Stimulated activated CD8-positive, alpha-beta memory T cell treated with anti-CD3 and anti-CD28 coated beads, Interleukin-7, amount 100 ng/mL, for 24 hours (primary cell): Measurements from ENCODE around the gene CFAP53.
"Not testable (repeated sequence)": the region's sequence is repeated elsewhere in the genome, so short reads cannot be mapped to it uniquely, and the experiment has no call there.

Experiments used
- DNase-seq: peaks from one replicate; pipeline ENCODE4 v3.0.0-alpha.2; 2020; ENCODE audit warnings: low read depth

CFAP53 gene

DNA sequence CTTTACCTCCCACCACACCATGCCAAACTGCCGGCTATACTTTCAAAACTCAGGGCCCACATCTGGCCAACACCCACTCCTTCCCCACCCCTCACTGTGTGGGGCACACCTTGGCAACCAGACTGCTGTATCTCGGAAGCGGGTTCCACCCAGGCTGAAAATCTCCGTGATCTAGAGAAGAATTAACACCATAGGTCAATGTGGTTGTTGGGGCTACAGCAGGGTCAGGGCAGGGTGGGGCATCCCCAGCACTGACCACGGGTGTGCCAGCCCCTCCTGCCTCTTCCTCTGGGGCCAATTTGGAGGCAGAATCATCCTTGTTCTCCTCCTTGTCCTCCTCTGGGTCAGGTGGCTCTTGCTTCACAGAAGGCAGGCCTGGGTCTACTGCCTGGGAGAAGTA, 6.3 kb upstream of the CFAP53 start:
- no peak for DNase-seq

GRCh38 chr18:50268022-50268747, 1.9 kb upstream of the CFAP53 start:
- DNase-seq, result peak; percentile 64

- no peak for DNase-seq
These were observed 3.3 kb downstream of the CFAP53 start for GRCh38 chr18:50262977-50263376.

DNA sequence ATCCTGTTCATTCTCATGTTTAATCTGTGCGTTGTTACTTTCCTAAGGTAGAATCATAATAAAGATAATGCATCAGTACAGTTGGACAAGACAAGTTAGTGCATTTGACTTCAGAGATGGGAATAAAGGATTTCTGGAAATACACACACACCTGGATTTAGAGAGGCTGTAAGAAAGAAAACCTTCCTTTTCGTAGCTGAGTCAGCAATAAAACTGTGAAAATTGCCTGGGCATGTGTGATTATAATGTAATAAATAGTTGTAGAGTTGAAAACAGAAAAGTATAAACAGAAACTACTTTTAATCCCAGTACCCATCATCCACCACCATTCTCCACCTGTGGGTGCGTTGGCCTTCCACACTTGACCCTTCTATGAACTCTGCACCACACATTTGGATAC, 15.4 kb downstream of the CFAP53 start:
- DNase-seq, result no peak

GRCh38 chr18:50249576-50249975, 16.7 kb downstream of the CFAP53 start:
- DNase-seq, result no peak

GRCh38 chr18:50247561-50247960, 18.7 kb downstream of the CFAP53 start:
- DNase-seq, result no peak

GRCh38 chr18:50241768-50242167, 24.5 kb downstream of the CFAP53 start:
- DNase-seq, result not testable (repeated sequence)

GRCh38 chr18:50240080-50240563, 26.2 kb downstream of the CFAP53 start:
- no peak for DNase-seq

DNA sequence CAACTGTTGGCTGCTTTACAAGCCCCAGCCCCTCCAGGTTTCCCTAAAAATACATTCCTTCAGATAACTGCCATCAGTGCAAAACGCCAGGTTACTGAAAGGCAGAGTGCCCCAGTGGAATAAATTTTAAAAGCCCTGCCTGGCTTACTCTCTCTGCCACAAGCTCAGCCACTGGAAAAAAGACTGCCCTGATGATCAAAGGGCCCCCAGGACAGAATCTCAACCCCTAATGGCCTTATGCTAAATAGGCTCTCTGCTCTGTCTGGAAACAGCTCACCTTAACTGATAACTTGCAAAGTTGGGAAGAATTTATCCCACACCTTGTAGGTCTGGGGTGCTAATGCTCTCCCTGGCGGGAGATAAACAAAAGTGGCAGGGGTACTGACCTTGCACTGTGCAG, 33.9 kb downstream of the CFAP53 start:
- DNase-seq, result no peak

- no peak for DNase-seq
These were observed 34.7 kb downstream of the CFAP53 start for GRCh38 chr18:50231621-50232020.

DNA sequence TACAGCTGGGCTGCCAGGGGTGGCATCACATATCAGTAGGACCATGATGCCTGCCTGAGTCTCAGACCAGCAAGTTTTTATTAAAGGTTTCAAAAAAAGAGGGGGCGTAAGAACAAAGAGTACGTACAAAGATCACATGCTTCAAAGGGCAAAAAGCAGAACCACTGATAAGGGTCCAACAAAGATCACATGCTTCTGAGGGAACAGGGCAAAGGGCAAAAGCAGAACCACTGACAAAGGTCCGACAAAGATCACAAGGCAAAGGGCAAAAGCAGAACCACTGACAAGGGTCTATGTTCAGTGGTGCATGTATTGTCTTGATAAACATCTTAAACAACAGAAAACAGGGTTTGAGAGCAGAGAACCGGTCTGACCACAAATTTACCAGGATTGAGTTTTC, 46.0 kb downstream of the CFAP53 start:
- not testable (repeated sequence) for DNase-seq

DNA sequence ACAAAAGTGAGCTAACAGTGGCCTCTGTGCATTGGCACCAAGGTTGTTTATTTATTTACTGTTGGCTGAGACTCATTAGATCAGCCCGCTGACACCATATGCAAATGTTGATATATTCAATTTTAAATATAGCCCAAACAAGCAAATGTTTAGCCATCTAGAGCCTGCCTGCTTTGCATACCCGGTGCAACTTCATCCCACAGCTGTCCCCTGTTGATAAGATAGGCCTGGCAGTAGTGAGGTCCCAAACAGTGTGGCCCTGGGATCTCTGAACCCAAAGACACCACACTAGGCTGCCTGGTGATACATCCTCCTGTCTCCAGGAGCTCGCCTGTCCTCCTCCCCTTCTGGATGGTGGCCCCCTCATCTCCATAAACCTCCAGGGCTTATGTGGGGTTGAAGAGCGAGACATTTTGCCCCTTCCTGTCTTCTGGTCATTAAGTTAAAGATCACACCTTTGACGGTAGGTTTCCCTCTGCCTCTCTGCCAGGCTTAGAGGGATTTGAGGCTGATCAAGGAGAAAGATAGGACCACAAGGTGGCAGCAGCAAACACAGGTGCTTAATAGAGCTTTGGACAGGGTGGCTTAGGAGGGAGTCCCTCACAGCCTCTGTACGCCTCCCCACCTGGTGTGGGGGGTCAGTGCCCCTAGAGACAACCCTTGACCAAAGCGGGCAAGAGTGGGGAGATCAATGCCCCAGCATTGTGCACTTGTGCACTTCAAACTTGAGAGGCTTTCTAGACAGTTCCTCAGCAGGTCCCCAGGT, 47.7 kb downstream of the CFAP53 start:
- no peak for DNase-seq

- no peak for DNase-seq
These were observed 57.0 kb downstream of the CFAP53 start for GRCh38 chr18:50209311-50209710.

- DNase-seq, result no peak
These were observed 58.6 kb downstream of the CFAP53 start for GRCh38 chr18:50207722-50208121.

GRCh38 chr18:50203801-50204604, 62.3 kb downstream of the CFAP53 start:
- DNase-seq, result no peak

- no peak for DNase-seq
These were observed 64.7 kb downstream of the CFAP53 start for GRCh38 chr18:50201476-50202018.

DNA sequence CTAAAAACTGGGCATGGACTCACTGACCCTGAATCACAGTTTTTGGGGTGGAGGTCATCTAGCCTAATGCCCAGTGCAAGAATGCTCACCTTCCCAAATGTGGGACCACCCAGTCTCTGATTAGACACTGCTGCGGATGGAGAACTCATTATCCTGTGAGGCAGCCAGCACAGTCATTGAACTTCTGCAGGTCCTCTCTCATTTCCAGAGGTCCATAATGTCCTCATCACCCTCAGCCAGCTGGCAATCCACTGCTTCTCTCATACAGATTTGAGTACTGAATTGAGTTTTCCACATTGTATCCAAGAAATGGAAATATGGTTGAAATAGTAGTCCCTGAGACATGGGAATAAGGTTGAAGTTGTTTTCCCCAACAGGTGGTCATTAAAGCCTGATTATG, 66.4 kb downstream of the CFAP53 start:
- DNase-seq, result no peak

DNA sequence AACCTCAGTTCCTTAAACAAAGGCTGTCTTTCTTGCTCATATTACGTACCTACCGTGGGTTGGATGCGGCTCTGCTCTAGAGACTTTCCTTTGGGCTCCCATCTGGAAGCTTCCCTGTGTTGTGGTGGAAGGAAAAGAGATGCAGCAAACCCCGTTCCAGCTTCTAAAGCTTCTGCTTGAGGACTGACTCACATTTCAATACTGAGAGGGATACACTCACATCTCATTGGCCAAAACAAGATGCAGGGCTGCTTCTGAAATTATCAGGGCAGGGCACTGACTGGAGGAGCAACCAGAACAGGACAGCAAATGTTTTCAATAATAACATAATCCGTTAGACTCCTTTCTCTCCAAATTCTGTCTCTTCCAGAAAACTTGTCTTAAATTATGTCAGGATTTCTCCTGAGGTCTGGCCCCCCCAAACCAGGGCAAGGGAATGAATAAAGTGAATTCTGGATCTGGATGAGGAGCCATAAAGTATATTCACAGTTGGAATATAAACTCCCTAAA, 66.9 kb downstream of the CFAP53 start:
- DNase-seq, result no peak

GRCh38 chr18:50196261-50196660, 70.0 kb downstream of the CFAP53 start:
- no peak for DNase-seq

DNA sequence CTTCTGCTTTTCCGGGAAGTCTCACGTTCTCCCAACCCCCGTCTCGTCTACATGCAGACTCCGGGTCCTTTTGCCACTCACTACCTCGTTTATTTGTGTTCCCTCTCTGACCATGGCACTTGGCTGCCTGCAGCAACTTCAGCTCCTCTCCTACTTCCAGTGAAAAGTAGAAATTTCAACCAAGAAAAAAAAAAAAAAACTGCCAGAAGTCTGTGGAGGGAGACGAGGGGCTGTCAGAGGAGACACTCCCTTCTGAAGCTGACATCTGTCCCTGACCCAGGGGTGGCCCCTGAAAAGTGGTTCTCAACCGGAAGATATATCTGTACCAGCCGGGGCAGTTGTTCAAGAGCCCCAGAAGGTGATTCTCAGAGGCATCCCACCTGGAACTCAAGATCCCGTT, 70.6 kb downstream of the CFAP53 start:
- no peak for DNase-seq

DNA sequence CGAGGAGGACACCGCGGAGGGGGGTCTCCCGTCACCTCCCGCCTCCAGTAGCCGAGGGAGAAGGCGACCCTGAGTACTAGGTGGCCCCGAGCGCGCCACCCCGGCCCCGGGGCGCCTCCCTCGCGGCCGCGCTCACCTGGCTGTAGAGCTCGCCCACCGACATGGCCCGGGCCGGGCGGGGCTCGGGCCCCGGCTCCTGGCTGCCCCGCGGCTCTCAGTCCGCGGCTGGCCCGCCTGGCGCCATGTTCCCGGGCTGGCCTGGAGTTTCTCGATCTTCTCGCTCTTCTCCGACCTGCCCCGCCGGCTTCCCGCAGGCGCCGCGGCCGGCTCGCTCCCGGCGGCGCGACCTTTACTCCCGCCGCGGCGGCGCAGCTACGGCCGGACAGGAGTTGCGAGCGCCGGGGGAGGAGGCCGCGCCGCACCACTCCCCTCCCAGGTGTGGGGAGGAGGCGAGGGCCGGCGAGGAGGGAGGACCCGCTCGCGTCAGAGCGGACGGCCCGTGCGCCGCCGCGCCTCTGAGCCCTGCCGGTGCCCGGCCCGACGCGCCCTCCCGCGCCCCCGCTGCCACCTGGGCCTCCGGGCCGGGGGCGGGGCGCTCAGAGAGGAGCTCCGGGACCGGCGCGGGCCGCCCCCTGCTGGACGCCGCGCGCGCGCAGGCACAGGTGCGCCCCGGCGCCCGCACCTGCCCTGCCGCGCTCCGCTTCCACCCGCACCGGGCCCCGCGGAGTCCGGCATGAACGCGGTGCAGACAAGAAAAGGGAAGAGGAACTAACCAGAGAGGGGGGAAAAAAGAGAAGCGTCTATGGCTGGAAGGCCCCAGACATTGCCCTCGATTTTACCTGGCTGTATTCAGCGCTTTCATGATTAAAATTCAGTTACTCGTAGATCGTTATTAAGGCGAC, 71.4 kb downstream of the CFAP53 start, which contains the start of gene MYO5B:
MYO5B (minus strand) TSS at position 517 of the 902 bp plus-strand sequence; CDS start at position 163, 354 bp downstream.
- DNase-seq, result peak; percentile 6
